Hematopoietic multipotent progenitor cell treated with erythropoietin and hydrocortisone succinate and interleukin-3 and kit ligand, for 17 days (in vitro differentiated cells): ENCODE measurements around the gene UMODL1.
"Not testable (repeated sequence)": the region's sequence is repeated elsewhere in the genome, so short reads cannot be mapped to it uniquely, and the experiment has no call there.

Source experiments
- DNase-seq: peaks from one replicate; pipeline ENCODE4 v3.0.0-alpha.2; 2015; ENCODE audit warnings: low spot score

UMODL1 gene

GRCh38 chr21:42061195-42061985, 9.7 kb upstream of the UMODL1 start:
- DNase-seq = no peak

GRCh38 chr21:42061986-42062235, 9.2 kb upstream of the UMODL1 start:
- no peak for DNase-seq

- no peak for DNase-seq
These were observed 8.7 kb upstream of the UMODL1 start for GRCh38 chr21:42062236-42063022.

- DNase-seq = no peak
These were observed 7.9 kb upstream of the UMODL1 start for GRCh38 chr21:42063191-42063570.

- DNase-seq = no peak
These were observed 7.3 kb upstream of the UMODL1 start for GRCh38 chr21:42063571-42064521.

GRCh38 chr21:42066521-42066920, 4.6 kb upstream of the UMODL1 start:
- DNase-seq = no peak

- DNase-seq = no peak
These were observed 3.4 kb upstream of the UMODL1 start for GRCh38 chr21:42067531-42068255.

- DNase-seq = no peak
These were observed 2.9 kb upstream of the UMODL1 start for GRCh38 chr21:42068256-42068545.

- DNase-seq = no peak
These were observed 2.5 kb upstream of the UMODL1 start for GRCh38 chr21:42068592-42068991.

- no peak for DNase-seq
These were observed 1.8 kb upstream of the UMODL1 start for GRCh38 chr21:42069327-42069726.

GRCh38 chr21:42069843-42070242, 1.3 kb upstream of the UMODL1 start:
- no peak for DNase-seq

GRCh38 chr21:42073145-42074099, 2.3 kb downstream of the UMODL1 start:
- no peak for DNase-seq

- no peak for DNase-seq
These were observed 4.8 kb downstream of the UMODL1 start for GRCh38 chr21:42075686-42076471.

GRCh38 chr21:42077685-42078238, 6.6 kb downstream of the UMODL1 start:
- not testable (repeated sequence) for DNase-seq

- DNase-seq = not testable (repeated sequence)
These were observed 7.3 kb downstream of the UMODL1 start for GRCh38 chr21:42078247-42079007.

- no peak for DNase-seq
These were observed 8.2 kb downstream of the UMODL1 start for GRCh38 chr21:42079008-42079938.

GRCh38 chr21:42079939-42080787, 9.0 kb downstream of the UMODL1 start:
- DNase-seq = no peak
